K562 (cell line): Measurements from ENCODE around the gene TXNDC15. TPM values are rescaled to one million over a fixed set of nuclear protein-coding genes. Genes with fewer than 3 reads are reported as not detected.
"Not testable (repeated sequence)": the region's sequence is repeated elsewhere in the genome, so short reads cannot be mapped to it uniquely, and the experiment has no call there.

Experiments
- ATAC-seq: fragments of 200-7000 bp; cut with Tn5 transposase; 3 replicates; pipeline ENCODE4 v1.9.1; 2020; ENCODE audit warnings: moderate library complexity
- BruUV-seq: library from RNA; stranded (reverse); fragments of 400-500 nt; replicated peaks from 2 replicates; lab custom pipeline; 2021; lab: Mats Ljungman, UMichigan
- CTCF ChIA-PET: fragments of 300-600 bp; formaldehyde crosslinking; extraction: SDS; loops from one replicate; lab custom pipeline; 2021; ENCODE audit warnings: low intra/inter-chr PET ratio; lab: Yijun Ruan, JAX
- POLR2A ChIA-PET: fragments of 300-600, 350-650 bp; sonication (Branson Sonifier 250); formaldehyde crosslinking; extraction: SDS; loops from one replicate; lab custom pipeline; 2021; ENCODE audit warnings: antibody characterized with exemption, inconsistent platforms; lab: Yijun Ruan, JAX
- DNase-seq, 4 experiments: peaks; one replicate each; pipeline versions ENCODE4 v3.0.0 to v3.0.0-alpha.2; 2011 to 2018; ENCODE audit warnings: low spot score in 3 of 4, mixed read lengths in 3 of 4; ENCODE audit errors: extremely low read depth in 1 of 4
- FAIRE-seq: peaks from 2 replicates; lab custom pipeline; 2011; peaks lifted over from hg19 to GRCh38; lab: Jason Lieb, UNC
- H2AFZ ChIP-seq: 2 replicates; pipeline ENCODE4 v1.6.0; 2011; ENCODE audit warnings: low read depth, low read length, control low read depth, inconsistent platforms
- H3K27ac ChIP-seq: fragments of 200-600 bp; 3 replicates; pipeline ENCODE4 v1.8.0; 2011; ENCODE audit warnings: low read depth, mild to moderate bottlenecking, control low read depth, inconsistent platforms, low read length, moderate library complexity, mixed read lengths; ENCODE audit errors: extremely low read depth
- H3K27me3 ChIP-seq, 2 experiments: fragments of 300-600 bp in 1 of 2; 2 replicates in 1 of 2; 3 replicates in 1 of 2; pipeline versions ENCODE4 v1.6.0 to v1.8.0; 2011; ENCODE audit warnings: inconsistent platforms in 2 of 2, low read length in 2 of 2, mild to moderate bottlenecking in 1 of 2, mixed read lengths in 1 of 2, moderate library complexity in 1 of 2; ENCODE audit not compliant: control insufficient read depth in 2 of 2, insufficient read depth in 2 of 2
- H3K36me3 ChIP-seq: fragments of 300-600 bp; 3 replicates; pipeline ENCODE4 v1.8.0; 2011; ENCODE audit warnings: mild to moderate bottlenecking, low read length, inconsistent platforms; ENCODE audit not compliant: control insufficient read depth, insufficient read depth
- H3K4me1 ChIP-seq, 2 experiments: fragments of 200-600 bp in 1 of 2; replicated peaks in 1 of 2; 2 replicates in 1 of 2; 3 replicates in 1 of 2; pipeline versions ENCODE4 v1.5.1 to v1.8.0; 2011; ENCODE audit warnings: inconsistent platforms in 2 of 2, low read length in 2 of 2, mild to moderate bottlenecking in 1 of 2, mixed read lengths in 1 of 2, moderate library complexity in 1 of 2; ENCODE audit not compliant: control insufficient read depth in 2 of 2, insufficient read depth in 2 of 2
- H3K4me2 ChIP-seq: 2 replicates; pipeline ENCODE4 v1.6.1; 2011; ENCODE audit warnings: low read length, control low read depth, inconsistent platforms, mixed read lengths; ENCODE audit not compliant: insufficient read depth
- H3K4me3 ChIP-seq: fragments of 200-600 bp; sonication (generic), shearing (Covaris generic); 2 replicates; pipeline ENCODE4 v1.5.1; 2016; ENCODE audit warnings: control low read depth, inconsistent platforms
- H3K79me2 ChIP-seq: fragments of 200-600 bp; 3 replicates; pipeline ENCODE4 v1.8.0; 2011; ENCODE audit warnings: low read length, inconsistent platforms; ENCODE audit not compliant: control insufficient read depth, insufficient read depth
- H3K9ac ChIP-seq, 2 experiments: 2 replicates each; pipeline versions ENCODE4 v1.6.0 to v1.6.1; 2011; ENCODE audit warnings: low read depth in 2 of 2, low read length in 2 of 2, control low read depth in 1 of 2, inconsistent platforms in 1 of 2, mild to moderate bottlenecking in 1 of 2, mixed read lengths in 1 of 2; ENCODE audit not compliant: insufficient read depth in 1 of 2
- H3K9me1 ChIP-seq: one replicate; pipeline ENCODE4 v1.6.0; 2011; ENCODE audit warnings: inconsistent platforms, mild to moderate bottlenecking, low read length, moderate library complexity; ENCODE audit not compliant: control insufficient read depth, insufficient read depth
- H3K9me3 ChIP-seq: replicated peaks from 2 replicates; pipeline ENCODE4 v1.5.1; 2011; ENCODE audit warnings: low read depth, low read length, inconsistent platforms; ENCODE audit not compliant: control insufficient read depth, insufficient read depth
- H4K20me1 ChIP-seq: replicated peaks from 2 replicates; pipeline ENCODE4 v1.6.1; 2011; ENCODE audit warnings: low read length, inconsistent platforms, mixed read lengths; ENCODE audit not compliant: control insufficient read depth, insufficient read depth
- NR2F6 ChIP-seq: fragments of 450-650 bp; formaldehyde crosslinking; IDR thresholded peaks from 2 replicates; pipeline ENCODE4 v1.4.0; 2020; ENCODE audit warnings: mild to moderate bottlenecking
- YY1 ChIP-seq, 3 experiments: IDR thresholded peaks; 2 replicates each; pipeline ENCODE4 v1.6.1; 2011; ENCODE audit warnings: low read length in 2 of 3, mild to moderate bottlenecking in 2 of 3, moderate library complexity in 2 of 3, borderline replicate concordance in 1 of 3, control low read depth in 1 of 3, low read depth in 1 of 3; ENCODE audit not compliant: insufficient read depth in 3 of 3, insufficient replicate concordance in 2 of 3, control insufficient read depth in 1 of 3, insufficient read length in 1 of 3; ENCODE audit errors: extremely low read depth in 1 of 3
- WGBS: fragments of 100-300 bp; shearing (Covaris generic); methylation state at CpG from one replicate; pipeline ENCODE4 v1.1.6; 2016; ENCODE audit warnings: low coverage, mixed read lengths; ENCODE audit not compliant: insufficient coverage; ENCODE audit errors: missing lambda C conversion rate; 5-methylcytosine and 5-hydroxymethylcytosine counted together
- in situ Hi-C: fragments of 300-500 bp; cut with MboI; formaldehyde crosslinking; loops from 4 replicates; pipeline ENCODE4 v1.15.0; 2018; ENCODE audit warnings: inconsistent platforms, mixed read lengths
- intact Hi-C: fragments of 100-400 bp; cut with micrococcal nuclease; formaldehyde crosslinking; loops from 2 replicates; pipeline ENCODE4 v1.14.2; 2022
- polyA plus RNA-seq, 8 experiments: library from polyadenylated mRNA; depleted of rRNA in 4 of 8; stranded (reverse) in 5 of 8; unstranded in 3 of 8; fragments of >200 nt; fragmentation: Nextera tagmentation in 2 of 8; fragmentation: Illumina TruSeq in 1 of 8; extraction: Ambion mirVana in 2 of 8; extraction: Trizol in 1 of 8; gene quantifications; 2 replicates each; pipeline versions ENCODE4 v1.2.1 to v1.2.3, GENCODE V29; 2011 to 2014; ENCODE audit warnings: inconsistent platforms in 1 of 8, missing spikeins in 1 of 8
- total RNA-seq, 7 experiments: library from RNA; depleted of rRNA in 6 of 7; stranded (reverse); fragments of >200 nt in 6 of 7; fragmentation: Illumina TruSeq in 2 of 7; extraction: Trizol in 2 of 7; gene quantifications; 2 replicates each; pipeline versions ENCODE4 v1.2.1 to v1.2.3, GENCODE V29; 2011 to 2021; ENCODE audit warnings: low replicate concordance in 1 of 7

TXNDC15 gene
- total and polyA plus RNA-seq, 9 of the 15 experiments (the other 6 are each of a cell fraction or from before 2014, with no cell fraction given) = 3.0 to 15.4 (median 12.3) TPM

- TF ChIP-seq YY1 (IDR thresholded peaks at IDR 0.05; ENCODE audit: borderline replicate concordance in 1 of 3, control insufficient read depth in 1 of 3, extremely low read depth in 1 of 3, insufficient read depth in 3 of 3, insufficient read length in 1 of 3, insufficient replicate concordance in 2 of 3, low read depth in 1 of 3, low read length in 2 of 3) (no peak), NR2F6 (CRISPR knock-in tag) (no peak)
- TF ChIP-seq, all 486 proteins: peak for 0
Observed at GRCh38 chr5:134837530-134838181, 36.5 kb upstream of the TXNDC15 start (continued).

DNA sequence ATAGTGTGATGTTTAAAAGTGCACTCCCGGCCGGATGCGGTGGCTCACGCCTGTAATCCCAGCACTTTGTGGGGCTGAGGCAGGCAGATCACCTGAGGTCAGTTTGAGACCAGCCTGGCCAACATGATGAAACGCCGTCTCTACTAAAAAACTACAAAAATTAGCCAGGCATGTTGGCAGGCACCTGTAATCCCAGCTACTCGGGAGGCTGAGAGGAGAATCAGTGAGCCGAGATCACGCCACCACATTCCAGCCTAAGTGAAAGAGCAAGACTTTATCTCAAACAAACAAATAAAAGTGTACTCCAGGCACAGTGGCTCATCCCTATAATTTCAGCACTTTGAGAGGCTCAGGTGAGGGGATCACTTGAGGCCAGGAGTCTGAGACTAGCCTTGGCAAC, 35.8 kb upstream of the TXNDC15 start:
- FAIRE-seq, H3K4me2 ChIP-seq, H3K4me1 ChIP-seq, CTCF ChIA-PET, BruUV-seq, H3K27me3 ChIP-seq, H3K4me3 ChIP-seq, DNase-seq, H3K9ac ChIP-seq, H3K9me3 ChIP-seq, H3K79me2 ChIP-seq, intact Hi-C loops, H3K27ac ChIP-seq, ATAC-seq, H2AFZ ChIP-seq, H3K9me1 ChIP-seq, H4K20me1 ChIP-seq, in situ Hi-C loops: not testable (repeated sequence)
- POLR2A ChIA-PET = interaction anchor here (1.1 to 1.9 kb wide), 2 partner anchors 9 to 11 kb away, joined by 3 to 4 read pairs; no protein-coding TSS in a partner anchor
- WGBS = 94% methylated on average over 9 of the region's 9 CpGs
- peaks cover 57% of the 10 kb centered on the region for H3K36me3 ChIP-seq
